ENCODE results near the gene C10orf62. TPM values are rescaled to one million over a fixed set of nuclear protein-coding genes. Genes with fewer than 3 reads are reported as not detected.

C10orf62 gene
- total and polyA plus RNA-seq, 2 donors (not counting 3 experiments of a cell fraction or from before 2014, with no cell fraction given), result not detected

- H3K27ac ChIP-seq (ENCODE audit: insufficient read depth, low read depth, low read length), result peak overlapping the region; percentile 58
- peaks cover 0 to 24% of the 10 kb centered on the region in 2 experiments for H3K36me3 ChIP-seq (ENCODE audit: control insufficient read depth in 2 of 2, extremely low read depth in 1 of 2, insufficient read depth in 2 of 2, low read length in 2 of 2)
- H3K4me1 ChIP-seq (ENCODE audit: control insufficient read depth, extremely low read depth, insufficient read depth, low read length), result peaks cover 14% of the 10 kb centered on the region
- no peaks in the 10 kb centered on the region for H3K27me3 ChIP-seq (ENCODE audit: control insufficient read depth in 2 of 2, insufficient read depth in 2 of 2, low read length in 2 of 2)
- FAIRE-seq, result peak; percentile 96
- peak; percentile 85 for DNase-seq (ENCODE audit: low read depth, low spot score)
- H3K4me3 ChIP-seq (replicated peaks in 1 of 3; ENCODE audit: insufficient read depth in 1 of 3, low read depth in 1 of 3, low read length in 3 of 3), result no peak overlapping the region
- intact Hi-C loops (cut with micrococcal nuclease), result loop anchor here (1.0 kb wide), 2 partner anchors 22 to 31 kb away; no protein-coding TSS in a partner anchor
- ChIA-PET CTCF (interaction anchor here (0.6 to 8.2 kb wide), 18 partner anchors 9 to 170 kb away, joined by 3 to 304 read pairs (median 4); partner anchors contain the start of gene C10orf62), POLR2A (interaction anchor here (0.7 kb wide), 1 partner anchor 22 kb away, joined by 3 read pairs; no protein-coding TSS in a partner anchor)
- H3K4me2 ChIP-seq (ENCODE audit: insufficient read depth, low read length), result peak overlapping the region; percentile 23
- H3K9me1 ChIP-seq (replicated peaks; ENCODE audit: control insufficient read depth, extremely low read depth, insufficient read depth, low read length), result no peaks in the 10 kb centered on the region
- BruUV-seq (replicated peaks), result no TSS peak
- TF ChIP-seq EZH2 (IDR thresholded peaks at IDR 0.05; ENCODE audit: borderline replicate concordance, low read depth, low read length, severe bottlenecking) (no peak), CTCF (IDR thresholded peaks at IDR 0.05; ENCODE audit: extremely low read depth in 1 of 2, insufficient read depth in 1 of 2, low read depth in 1 of 2, low read length in 2 of 2) (no peak), JUN (IDR thresholded peaks at IDR 0.05; ENCODE audit: borderline replicate concordance, insufficient read depth, insufficient read length, low read depth) (peak; percentile 84), POLR2AphosphoS5 (IDR thresholded peaks at IDR 0.05; ENCODE audit: insufficient read depth, low read depth, low read length) (peak; percentile 73), FOS (IDR thresholded peaks at IDR 0.05; ENCODE audit: borderline replicate concordance, insufficient read depth, low read length) (peak; percentile 83), MAX (IDR thresholded peaks at IDR 0.05; ENCODE audit: insufficient read depth, insufficient read length) (no peak), MYC (IDR thresholded peaks at IDR 0.05; ENCODE audit: low read depth, low read length) (no peak), GATA2 (IDR thresholded peaks at IDR 0.05; ENCODE audit: insufficient read depth, insufficient read length, low read depth, low read length) (peak; percentile 70), POLR2A (IDR thresholded peaks at IDR 0.05; ENCODE audit: low read depth, low read length) (no peak)
- no peaks in the 10 kb centered on the region for H3K79me2 ChIP-seq (ENCODE audit: control insufficient read depth, insufficient read depth, low read length)
- H4K20me1 ChIP-seq (replicated peaks; ENCODE audit: control insufficient read depth, extremely low read depth, insufficient read depth, low read length), result no peaks in the 10 kb centered on the region
- no peak overlapping the region for H2AFZ ChIP-seq (ENCODE audit: low read depth, low read length)
- H3K9me3 ChIP-seq (replicated peaks; ENCODE audit: control insufficient read depth, insufficient read depth, low read length), result no peaks in the 10 kb centered on the region
- H3K9ac ChIP-seq (replicated peaks; ENCODE audit: extremely low read depth, insufficient read depth, low read length), result peak overlapping the region; percentile 22
- dilution Hi-C loops (cut with MboI; ENCODE audit: extremely low pct_ligation_motif_present, low sequenced_read_pairs), result no loop called here
Observed at GRCh38 chr10:97574374-97575126, 15.0 kb upstream of the C10orf62 start.

All from endothelial cell of umbilical vein (primary cell).